SK-N-MC (cell line): ENCODE results near the gene AGAP1.

Experiments used
- EZH2 ChIP-seq: fragments of 200-600 bp; sonication (generic); IDR thresholded peaks from one replicate; pipeline ENCODE4 v1.6.1; 2017; ENCODE audit warnings: antibody characterized with exemption
- POLR2AphosphoS5 ChIP-seq: IDR thresholded peaks from 2 replicates; pipeline ENCODE4 v1.6.1; 2012; ENCODE audit warnings: mild to moderate bottlenecking, low read depth, low read length, borderline replicate concordance

DNA sequence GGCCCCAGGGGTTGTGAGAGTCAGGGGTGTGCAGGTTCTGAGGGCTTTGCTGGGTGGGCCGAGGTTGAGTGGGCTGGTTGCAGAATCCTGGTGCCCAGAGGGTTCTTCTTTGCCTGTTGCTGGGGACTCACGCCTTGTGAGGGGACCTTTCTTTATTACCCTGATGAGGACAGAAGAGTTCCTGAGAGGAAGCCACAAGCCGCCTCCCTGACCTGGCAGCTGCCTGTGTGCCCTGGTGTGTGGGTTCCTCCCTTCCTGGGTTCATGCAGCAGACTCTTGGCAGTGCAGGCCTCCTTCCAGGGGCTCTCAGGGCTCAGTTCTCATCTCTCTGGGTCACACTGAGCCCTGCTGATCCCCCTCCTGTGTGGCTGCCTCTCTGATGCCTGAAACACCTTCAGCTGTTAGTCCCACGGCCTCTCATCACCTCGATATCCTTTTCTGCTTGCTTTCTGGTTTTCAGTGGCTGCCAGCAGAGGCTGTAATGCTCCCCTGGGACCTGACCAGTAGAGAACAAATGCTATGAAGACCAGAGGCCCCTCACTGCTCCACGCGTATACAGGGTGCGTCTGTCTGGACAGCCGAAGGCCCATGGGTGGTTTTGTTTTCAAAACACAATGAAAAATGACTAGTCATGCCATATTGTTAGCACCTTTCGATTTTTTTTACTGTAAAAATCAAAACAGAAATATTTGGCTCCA lies 191.3 kb downstream of the AGAP1 start:
- no peak for TF ChIP-seq POLR2AphosphoS5
- TF ChIP-seq EZH2: no peak
